ENCODE data around the gene RILPL2.
A peak's percentile ranks its signal among the peaks of the same experiment; 100 is the strongest.
"Not testable (repeated sequence)": the region's sequence is repeated elsewhere in the genome, so short reads cannot be mapped to it uniquely, and the experiment has no call there.

The RILPL2 gene

DNA sequence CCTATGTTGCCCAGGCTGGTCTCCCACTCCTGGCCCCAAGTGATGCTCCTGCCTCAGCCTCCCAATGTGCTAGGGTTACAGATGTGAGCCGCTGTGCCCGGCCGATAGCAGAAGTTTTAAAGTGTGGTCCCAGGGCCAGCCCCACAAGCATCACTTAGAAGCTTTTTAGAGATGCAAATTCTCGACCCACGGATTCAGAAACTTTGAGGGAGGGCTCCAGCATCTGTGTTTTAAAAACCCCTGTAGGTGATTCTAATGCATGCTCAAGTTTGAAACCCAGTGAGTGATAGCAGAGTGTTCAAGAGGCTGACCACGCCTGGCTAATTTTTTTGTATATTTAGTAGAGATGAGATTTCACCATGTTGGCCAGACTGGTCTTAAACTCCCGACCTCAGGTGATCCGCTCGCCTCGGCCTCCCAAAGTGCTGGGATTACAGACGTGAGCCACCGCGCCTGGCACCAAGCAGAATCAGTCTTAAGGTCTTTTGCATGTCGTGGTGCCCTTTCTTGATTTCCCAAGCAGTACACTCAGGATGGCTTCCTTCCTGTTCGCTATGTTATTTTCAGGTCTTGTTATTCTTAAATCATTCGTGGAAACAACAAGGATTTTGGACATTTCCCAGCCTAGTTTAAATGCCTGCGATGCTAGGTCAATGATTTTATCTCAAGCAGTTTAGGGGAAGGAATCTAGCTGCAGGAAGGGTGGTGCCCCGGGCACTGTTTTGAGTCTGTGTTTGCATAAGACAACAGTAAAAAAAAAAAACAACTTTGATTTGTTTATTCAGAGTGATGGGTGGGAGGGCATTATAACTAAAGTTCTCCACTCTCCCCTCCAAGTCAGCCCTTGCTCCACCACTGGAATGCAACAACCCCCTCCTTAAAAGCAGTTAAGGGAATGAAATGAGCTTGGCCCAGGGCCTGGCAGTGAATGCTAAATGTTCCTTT lies 9.2 kb upstream of the RILPL2 start:
- no peak overlapping the region for H3K27ac ChIP-seq (ENCODE audit: low read depth, low read length)
- no peaks in the 10 kb centered on the region for H3K27me3 ChIP-seq (ENCODE audit: control insufficient read depth, insufficient read depth, low read length)
- no peaks in the 10 kb centered on the region for H3K4me1 ChIP-seq (ENCODE audit: control insufficient read depth, insufficient read depth, low read length)
- no peak overlapping the region for H3K9ac ChIP-seq (ENCODE audit: low read length)
- no peak overlapping the region for H3K4me3 ChIP-seq (ENCODE audit: low read length)
- H3K36me3 ChIP-seq (ENCODE audit: control insufficient read depth, insufficient read depth, low read length) = no peaks in the 10 kb centered on the region

GRCh38 chr12:123444092-123445026 lies 7.9 kb upstream of the RILPL2 start:
- no peaks in the 10 kb centered on the region for H3K27me3 ChIP-seq (ENCODE audit: control insufficient read depth, insufficient read depth, low read length)
- H3K9ac ChIP-seq (ENCODE audit: low read length) = no peak overlapping the region
- no peaks in the 10 kb centered on the region for H3K36me3 ChIP-seq (ENCODE audit: control insufficient read depth, insufficient read depth, low read length)
- H3K4me1 ChIP-seq (ENCODE audit: control insufficient read depth, insufficient read depth, low read length) = no peaks in the 10 kb centered on the region
- H3K27ac ChIP-seq (ENCODE audit: low read depth, low read length) = no peak overlapping the region
- no peak overlapping the region for H3K4me3 ChIP-seq (ENCODE audit: low read length)

DNA sequence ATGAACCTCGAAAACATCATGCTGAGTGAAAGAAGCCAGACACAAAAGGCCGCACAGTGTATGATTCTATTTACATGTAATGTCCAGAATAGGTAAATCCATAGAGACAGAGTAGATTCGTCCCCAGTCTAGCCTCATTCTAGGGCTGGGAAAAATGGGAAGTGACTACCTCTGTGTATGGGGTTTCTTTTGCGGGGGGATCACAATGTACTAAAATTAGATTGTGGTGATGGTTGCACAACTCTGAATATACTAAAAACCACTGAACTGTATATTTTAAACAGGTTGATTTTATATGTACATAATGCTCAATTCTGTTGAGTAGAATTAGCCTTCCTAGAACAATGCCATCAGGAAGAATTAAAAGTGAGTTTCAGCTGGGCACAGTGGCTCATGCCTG lies 6.3 kb upstream of the RILPL2 start:
- Histone ChIP-seq H3K27ac (ENCODE audit: low read depth, low read length) (no peak overlapping the region), H3K4me1 (ENCODE audit: control insufficient read depth, insufficient read depth, low read length) (no peaks in the 10 kb centered on the region), H3K36me3 (ENCODE audit: control insufficient read depth, insufficient read depth, low read length) (no peaks in the 10 kb centered on the region), H3K27me3 (ENCODE audit: control insufficient read depth, insufficient read depth, low read length) (no peaks in the 10 kb centered on the region), H3K4me3 (ENCODE audit: low read length) (no peak overlapping the region), H3K9ac (ENCODE audit: low read length) (no peak overlapping the region)

DNA sequence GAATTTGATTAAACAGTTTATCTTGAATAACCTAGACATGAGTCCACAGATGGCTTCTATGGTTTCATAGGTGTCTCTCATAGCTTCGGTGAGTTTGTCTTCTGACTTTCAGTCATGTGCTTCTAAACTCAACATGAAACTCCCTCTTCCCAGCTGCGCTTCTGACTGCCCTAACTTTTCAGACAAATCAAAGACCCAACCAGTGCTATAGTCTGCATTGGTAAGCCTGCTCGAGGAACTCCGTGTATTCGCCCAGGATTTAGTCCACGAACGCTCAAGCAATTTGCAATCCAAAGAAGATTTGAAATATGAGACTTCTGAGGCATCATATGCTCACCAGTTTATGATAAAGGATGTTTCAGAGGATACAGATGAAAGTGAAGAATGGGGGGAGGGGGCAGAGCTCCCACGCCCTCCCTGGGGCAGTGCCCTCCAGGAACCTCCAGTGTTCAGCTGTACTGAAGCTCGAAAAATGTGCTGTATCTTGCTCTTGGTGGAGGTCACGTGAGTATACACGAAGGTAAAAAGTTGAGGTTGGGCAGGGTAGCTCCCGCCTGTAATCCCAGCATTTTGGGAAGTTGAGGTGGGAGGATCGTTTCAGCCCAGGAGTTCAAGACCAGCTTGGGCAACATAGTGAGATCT lies 5.2 kb upstream of the RILPL2 start:
- no peak overlapping the region for H3K4me3 ChIP-seq (ENCODE audit: low read length)
- peaks cover 2% of the 10 kb centered on the region for H3K4me1 ChIP-seq (ENCODE audit: control insufficient read depth, insufficient read depth, low read length)
- H3K36me3 ChIP-seq (ENCODE audit: control insufficient read depth, insufficient read depth, low read length) = no peaks in the 10 kb centered on the region
- H3K27me3 ChIP-seq (ENCODE audit: control insufficient read depth, insufficient read depth, low read length) = no peaks in the 10 kb centered on the region
- H3K9ac ChIP-seq (ENCODE audit: low read length) = no peak overlapping the region
- H3K27ac ChIP-seq (ENCODE audit: low read depth, low read length) = no peak overlapping the region

GRCh38 chr12:123435636-123436016 lies 858 bp downstream of the RILPL2 start:
- H3K4me1 ChIP-seq (ENCODE audit: control insufficient read depth, insufficient read depth, low read length) = peaks cover 6% of the 10 kb centered on the region

DNA sequence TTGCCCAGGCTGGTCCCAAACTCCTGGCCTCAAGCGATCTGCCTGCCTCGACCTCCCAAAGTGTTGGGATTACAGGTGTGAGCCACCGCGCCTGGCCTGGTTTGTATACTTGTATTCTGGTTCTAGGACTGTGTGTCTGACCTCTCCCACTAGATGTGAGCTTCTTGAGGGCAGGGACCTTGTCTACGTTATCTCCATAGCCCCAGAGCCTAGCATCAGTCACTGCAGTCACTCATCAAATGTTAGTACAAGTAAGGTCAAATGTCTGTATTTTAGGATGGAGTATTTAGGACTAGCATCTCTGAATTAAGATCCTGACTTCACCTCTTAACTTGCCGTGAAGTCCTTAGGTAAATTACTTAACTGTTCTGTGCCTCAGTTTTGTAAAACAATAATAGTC lies 2.9 kb downstream of the RILPL2 start:
- peak overlapping the region; percentile 8 for H3K4me3 ChIP-seq (ENCODE audit: low read length)
- H3K4me1 ChIP-seq (ENCODE audit: control insufficient read depth, insufficient read depth, low read length) = peaks cover 6% of the 10 kb centered on the region
- H3K36me3 ChIP-seq (ENCODE audit: control insufficient read depth, insufficient read depth, low read length) = no peaks in the 10 kb centered on the region
- H3K27me3 ChIP-seq (ENCODE audit: control insufficient read depth, insufficient read depth, low read length) = no peaks in the 10 kb centered on the region
- no peak overlapping the region for H3K9ac ChIP-seq (ENCODE audit: low read length)
- H3K27ac ChIP-seq (ENCODE audit: low read depth, low read length) = no peak overlapping the region

More at GRCh38 chr12:123435636-123436016, 858 bp downstream of the RILPL2 start:
- no peaks in the 10 kb centered on the region for H3K36me3 ChIP-seq (ENCODE audit: control insufficient read depth, insufficient read depth, low read length)
- H3K27ac ChIP-seq (ENCODE audit: low read depth, low read length) = no peak overlapping the region
- peak overlapping the region; percentile 20 for H3K9ac ChIP-seq (ENCODE audit: low read length)
- H3K27me3 ChIP-seq (ENCODE audit: control insufficient read depth, insufficient read depth, low read length) = no peaks in the 10 kb centered on the region
- H3K4me3 ChIP-seq (ENCODE audit: low read length) = peak overlapping the region; percentile 78

DNA sequence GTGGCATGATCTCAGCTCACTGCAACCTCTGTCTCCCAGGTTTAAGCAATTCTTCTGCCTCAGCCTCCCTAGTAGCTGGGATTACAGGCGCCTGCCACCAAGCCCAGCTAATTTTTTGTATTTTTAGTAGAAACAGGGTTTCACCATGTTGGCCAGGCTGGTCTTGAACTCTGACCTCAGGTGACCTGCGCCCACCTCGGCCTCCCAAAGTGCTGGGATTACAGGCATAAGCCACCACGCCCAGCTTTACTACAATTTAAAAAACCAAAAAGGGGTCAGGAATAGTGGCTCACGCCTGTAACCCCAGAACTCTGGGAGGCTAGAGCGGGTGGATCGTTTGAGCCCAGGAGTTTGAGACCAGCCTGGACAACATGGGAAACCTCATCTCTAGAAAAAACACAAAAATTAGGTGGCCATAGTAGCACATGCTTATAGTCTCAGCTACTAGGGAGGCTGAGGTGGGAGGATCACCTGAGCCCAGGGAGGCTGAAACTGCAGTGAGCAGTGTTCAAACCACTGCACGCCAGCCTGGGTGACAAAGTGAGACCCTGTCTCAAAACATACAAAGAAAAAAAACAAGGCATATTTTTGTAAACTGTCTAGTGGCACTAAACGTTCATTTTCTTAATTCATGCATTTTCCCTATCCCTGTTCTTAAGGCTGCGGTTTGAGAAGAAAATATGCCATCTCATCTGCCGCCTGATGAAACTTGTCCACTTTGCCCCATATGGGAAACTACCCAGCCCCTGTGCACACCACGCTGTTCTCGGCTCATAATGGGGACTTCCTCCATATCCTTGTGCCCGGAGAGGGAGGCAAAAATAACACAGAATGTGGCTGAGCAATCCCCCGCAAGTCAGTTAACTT lies 4.3 kb downstream of the RILPL2 start:
- not testable (repeated sequence) for H3K4me1 ChIP-seq (ENCODE audit: control insufficient read depth, insufficient read depth, low read length); H3K9ac ChIP-seq (ENCODE audit: low read length); H3K27ac ChIP-seq (ENCODE audit: low read depth, low read length); H3K27me3 ChIP-seq (ENCODE audit: control insufficient read depth, insufficient read depth, low read length); H3K4me3 ChIP-seq (ENCODE audit: low read length); H3K36me3 ChIP-seq (ENCODE audit: control insufficient read depth, insufficient read depth, low read length)

DNA sequence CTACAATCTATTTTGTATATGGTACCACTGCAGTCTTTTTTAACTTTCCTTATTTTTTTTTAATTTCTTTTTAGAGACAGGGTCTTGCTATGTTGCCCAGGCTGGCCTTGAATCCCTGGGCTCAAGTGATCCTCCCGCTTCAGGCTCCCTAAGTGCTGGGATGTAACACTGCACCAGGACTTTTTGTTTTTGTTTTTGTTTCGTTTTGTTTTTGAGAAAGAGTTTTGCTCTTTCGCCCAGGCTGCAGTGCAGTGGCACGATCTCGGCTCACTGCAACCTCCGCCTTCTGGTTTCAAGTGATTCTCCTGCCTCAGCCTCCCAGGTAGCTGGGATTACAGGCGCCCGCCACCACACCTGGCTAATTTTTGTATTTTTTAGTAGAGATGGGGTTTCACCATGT lies 7.4 kb downstream of the RILPL2 start:
- H3K36me3 ChIP-seq (ENCODE audit: control insufficient read depth, insufficient read depth, low read length); H3K27ac ChIP-seq (ENCODE audit: low read depth, low read length): not testable (repeated sequence)

GRCh38 chr12:123428591-123428990 lies 7.9 kb downstream of the RILPL2 start:
- Histone ChIP-seq H3K36me3 (ENCODE audit: control insufficient read depth, insufficient read depth, low read length) (no peaks in the 10 kb centered on the region), H3K27ac (ENCODE audit: low read depth, low read length) (no peak overlapping the region), H3K4me1 (ENCODE audit: control insufficient read depth, insufficient read depth, low read length) (no peaks in the 10 kb centered on the region), H3K4me3 (ENCODE audit: low read length) (no peak overlapping the region), H3K9ac (ENCODE audit: low read length) (no peak overlapping the region), H3K27me3 (ENCODE audit: control insufficient read depth, insufficient read depth, low read length) (no peaks in the 10 kb centered on the region)

More for the DNA sequence above, 7.4 kb downstream of the RILPL2 start:
- not testable (repeated sequence) for H3K4me1 ChIP-seq (ENCODE audit: control insufficient read depth, insufficient read depth, low read length); H3K27me3 ChIP-seq (ENCODE audit: control insufficient read depth, insufficient read depth, low read length); H3K9ac ChIP-seq (ENCODE audit: low read length); H3K4me3 ChIP-seq (ENCODE audit: low read length)

DNA sequence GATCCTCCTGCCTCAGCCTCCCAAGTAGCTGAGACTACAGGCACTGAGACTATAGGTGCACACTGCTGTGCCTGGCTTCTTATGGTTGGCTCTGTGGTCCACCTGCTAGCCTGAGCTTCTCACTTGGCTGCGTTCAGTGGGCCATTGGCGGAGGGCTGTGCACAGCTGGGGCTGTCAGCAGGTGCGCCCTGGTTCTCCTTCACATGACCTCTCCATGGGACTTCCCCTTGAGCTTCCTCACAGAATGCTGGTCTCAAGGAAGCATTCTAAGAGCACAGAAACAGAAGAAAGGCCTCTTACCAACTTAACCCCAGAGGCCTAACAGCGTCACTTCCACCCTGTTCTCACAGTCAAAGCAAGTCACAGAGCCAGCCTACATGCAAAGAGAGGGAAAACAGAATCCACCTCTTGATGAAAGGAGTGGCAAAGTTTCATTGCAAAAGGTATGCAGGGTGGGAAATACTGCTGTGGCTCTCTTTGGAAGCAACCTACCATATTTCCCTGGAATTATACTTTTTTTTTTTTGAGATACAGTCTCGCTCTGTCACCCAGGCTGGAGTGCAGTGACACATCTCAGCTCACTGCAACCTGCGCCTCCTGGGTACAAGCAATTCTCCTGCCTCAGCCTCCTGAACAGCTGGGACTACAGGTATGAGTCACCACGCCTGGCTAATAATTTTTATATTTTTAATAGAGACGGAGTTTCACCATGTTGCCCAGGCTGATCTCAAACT lies 9.3 kb downstream of the RILPL2 start:
- H3K4me3 ChIP-seq (ENCODE audit: low read length) = no peak overlapping the region
- no peaks in the 10 kb centered on the region for H3K36me3 ChIP-seq (ENCODE audit: control insufficient read depth, insufficient read depth, low read length)
- H3K27me3 ChIP-seq (ENCODE audit: control insufficient read depth, insufficient read depth, low read length) = no peaks in the 10 kb centered on the region
- no peaks in the 10 kb centered on the region for H3K4me1 ChIP-seq (ENCODE audit: control insufficient read depth, insufficient read depth, low read length)
- no peak overlapping the region for H3K27ac ChIP-seq (ENCODE audit: low read depth, low read length)
- H3K9ac ChIP-seq (ENCODE audit: low read length) = no peak overlapping the region

DNA sequence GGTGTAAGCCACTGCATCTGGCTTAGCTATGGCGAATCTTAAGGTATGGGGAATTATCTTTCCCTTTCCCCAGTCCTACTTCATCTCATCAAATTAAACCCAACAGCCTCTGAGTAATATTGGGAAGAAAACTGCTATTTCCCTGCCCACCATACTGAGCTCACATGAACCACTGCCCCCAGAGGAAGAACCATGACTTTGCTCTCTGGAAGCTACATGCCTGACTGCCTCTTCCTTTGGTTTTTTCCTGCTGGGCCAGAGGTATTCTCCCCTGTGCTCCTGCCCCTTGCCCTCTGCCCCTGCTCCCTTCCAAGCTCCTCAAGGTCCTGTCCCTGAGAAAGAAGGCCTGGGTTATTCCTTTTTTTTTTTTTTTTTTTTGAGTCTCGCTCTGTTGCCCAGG lies 15.2 kb downstream of the RILPL2 start:
- H3K9ac ChIP-seq (ENCODE audit: low read length) = no peak overlapping the region
- peaks cover 4% of the 10 kb centered on the region for H3K36me3 ChIP-seq (ENCODE audit: control insufficient read depth, insufficient read depth, low read length)
- H3K4me1 ChIP-seq (ENCODE audit: control insufficient read depth, insufficient read depth, low read length) = no peaks in the 10 kb centered on the region
- H3K4me3 ChIP-seq (ENCODE audit: low read length) = no peak overlapping the region
- no peak overlapping the region for H3K27ac ChIP-seq (ENCODE audit: low read depth, low read length)
- H3K27me3 ChIP-seq (ENCODE audit: control insufficient read depth, insufficient read depth, low read length) = no peaks in the 10 kb centered on the region

Data from rectal smooth muscle tissue (tissue), 1 donor.